Esophagus squamous epithelium (tissue), 5 donors: ENCODE measurements around the gene ZCWPW1. TPM values are rescaled to one million over a fixed set of nuclear protein-coding genes. Genes with fewer than 3 reads are reported as not detected.
A peak's percentile ranks its signal among the peaks of the same experiment; 100 is the strongest.

Source experiments
- DNase-seq: peaks from one replicate; lab custom pipeline; 2025; lab: John Stamatoyannopoulos, UW
- H3K27ac ChIP-seq, 4 donors: fragments of 200-600 bp; sonication (generic); one replicate each; pipeline ENCODE4 v1.5.1; 2016 to 2019; ENCODE audit warnings: mild to moderate bottlenecking in 1 of 4
- H3K27me3 ChIP-seq, 4 donors: fragments of 200-600 bp; sonication (generic); 1 replicate in 3 of 4; 2 replicates in 1 of 4; pipeline versions ENCODE4 v1.5.1 to v1.6.0; 2017 to 2021; ENCODE audit warnings: antibody characterized with exemption in 1 of 4
- H3K36me3 ChIP-seq, 3 donors: fragments of 200-600 bp; sonication (generic); one replicate each; pipeline ENCODE4 v1.5.1; 2016 to 2019
- H3K4me1 ChIP-seq, 3 donors: fragments of 200-600 bp; sonication (generic); one replicate each; pipeline ENCODE4 v1.5.1; 2017 to 2019
- H3K4me3 ChIP-seq, 4 donors: fragments of 200-600 bp; sonication (generic); 1 replicate in 3 of 4; 2 replicates in 1 of 4; pipeline ENCODE4 v1.5.1; 2016 to 2019; ENCODE audit warnings: mild to moderate bottlenecking in 2 of 4, moderate library complexity in 1 of 4
- H3K9me3 ChIP-seq, 3 donors: fragments of 200-600 bp; sonication (generic); one replicate each; pipeline ENCODE4 v1.5.1; 2016 to 2019
- CTCF ChIP-seq, 6 experiments: fragments of 450-650 bp in 4 of 6; fragments of 200-600 bp in 2 of 6; sonication (generic) in 2 of 6; IDR thresholded peaks; one replicate each; pipeline ENCODE4 v1.5.1; 2016 to 2019; ENCODE audit warnings: antibody characterized with exemption in 6 of 6, mild to moderate bottlenecking in 4 of 6, moderate library complexity in 4 of 6
- POLR2A ChIP-seq, 4 donors: fragments of 450-650 bp; IDR thresholded peaks; one replicate each; pipeline ENCODE4 v1.6.1; 2017; ENCODE audit warnings: antibody characterized with exemption in 4 of 4, mild to moderate bottlenecking in 4 of 4, moderate library complexity in 3 of 4
- WGBS, 2 donors: methylation state at CpG; one replicate each; pipeline ENCODE4 v1.1.5; 2018; 5-methylcytosine and 5-hydroxymethylcytosine counted together
- intact Hi-C: fragments of 100-400 bp; cut with DNase I; formaldehyde crosslinking; loops from one replicate; pipeline ENCODE4 v1.15.0; 2022
- total RNA-seq, 4 donors: library from RNA; depleted of rRNA; stranded (reverse); fragments of >200 nt; gene quantifications; one replicate each; pipeline ENCODE4 v1.1.0, GENCODE V29; 2016
- donor health status: DM: yes; HTN: yes; CAD: no.

The ZCWPW1 gene
- total RNA-seq, 4 donors from 2014 or later, result 0.83 to 4.2 (median 1.5) TPM

- no peak for TF ChIP-seq POLR2A (IDR thresholded peaks at IDR 0.05)
- TF ChIP-seq CTCF (IDR thresholded peaks at IDR 0.05), result no peak
- H3K4me1 ChIP-seq, result peaks cover 0 to 33% (median 11%) of the 10 kb centered on the region in 3 donors
- no peak for DNase-seq
- no peak overlapping the region for H3K27ac ChIP-seq
- 49 to 56% methylated on average over 2 of the region's 2 CpGs for WGBS, 2 donors
- H3K9me3 ChIP-seq, result no peaks in the 10 kb centered on the region
- H3K36me3 ChIP-seq, result peaks cover 12 to 20% (median 13%) of the 10 kb centered on the region in 3 donors
- H3K27me3 ChIP-seq, result no peaks in the 10 kb centered on the region
- intact Hi-C loops, result no loop called here
- no peak overlapping the region for H3K4me3 ChIP-seq
Observed at GRCh38 chr7:100438172-100438571, 9.7 kb upstream of the ZCWPW1 start.

- intact Hi-C loops, result no loop called here
- peaks cover 17 to 27% (median 17%) of the 10 kb centered on the region in 3 donors for H3K36me3 ChIP-seq
- 82 to 90% methylated on average over 14 to 28 of the region's 28 CpGs for WGBS, 2 donors
- H3K27ac ChIP-seq, result peak overlapping the region; percentile 96 to 100 (median 99)
- no peaks in the 10 kb centered on the region for H3K27me3 ChIP-seq
- peaks cover 0 to 40% (median 16%) of the 10 kb centered on the region in 3 donors for H3K4me1 ChIP-seq
- H3K4me3 ChIP-seq, result peak overlapping the region in 3 of 4 donors; percentile 81 to 98 (median 81)
- no peak for TF ChIP-seq CTCF (IDR thresholded peaks at IDR 0.05)
- TF ChIP-seq POLR2A (IDR thresholded peaks at IDR 0.05), result no peak
- DNase-seq, result no peak
- H3K9me3 ChIP-seq, result no peaks in the 10 kb centered on the region
Observed at GRCh38 chr7:100437150-100438100, 8.9 kb upstream of the ZCWPW1 start.

GRCh38 chr7:100435401-100436304, 7.2 kb upstream of the ZCWPW1 start:
- peak overlapping the region; percentile 96 to 100 (median 99) for H3K27ac ChIP-seq
- whole genome bisulfite sequencing, 2 donors, result 7 to 9% methylated on average over 3 to 5 of the region's 81 CpGs
- H3K9me3 ChIP-seq, result no peaks in the 10 kb centered on the region
- DNase-seq, result no peak
- no peaks in the 10 kb centered on the region for H3K27me3 ChIP-seq
- peaks cover 17 to 42% (median 17%) of the 10 kb centered on the region in 3 donors for H3K36me3 ChIP-seq
- H3K4me3 ChIP-seq, result peak overlapping the region; percentile 81 to 98 (median 84)
- H3K4me1 ChIP-seq, result peaks cover 16 to 58% (median 34%) of the 10 kb centered on the region in 3 donors
- intact Hi-C loops, result no loop called here
- TF ChIP-seq CTCF (IDR thresholded peaks at IDR 0.05) (no peak), POLR2A (IDR thresholded peaks at IDR 0.05) (peak in 3 of 4 donors; percentile 15 to 43 (median 29))

- peaks cover 22 to 65% (median 36%) of the 10 kb centered on the region in 3 donors for H3K4me1 ChIP-seq
- H3K4me3 ChIP-seq, result peak overlapping the region; percentile 81 to 98 (median 84)
- WGBS, 2 donors, result 66 to 68% methylated on average over 16 to 17 of the region's 22 CpGs
Observed at GRCh38 chr7:100434297-100435144, 6.0 kb upstream of the ZCWPW1 start.

More at GRCh38 chr7:100434297-100435144, 6.0 kb upstream of the ZCWPW1 start:
- intact Hi-C loops, result no loop called here
- peak overlapping the region; percentile 96 to 100 (median 99) for H3K27ac ChIP-seq
- no peaks in the 10 kb centered on the region for H3K9me3 ChIP-seq
- DNase-seq, result no peak
- no peak for TF ChIP-seq CTCF (IDR thresholded peaks at IDR 0.05)
- no peak for TF ChIP-seq POLR2A (IDR thresholded peaks at IDR 0.05)
- H3K27me3 ChIP-seq, result no peaks in the 10 kb centered on the region
- peaks cover 17 to 42% (median 17%) of the 10 kb centered on the region in 3 donors for H3K36me3 ChIP-seq
